ENCODE measurements around the gene DCLK1.

- TF ChIP-seq POLR2A (IDR thresholded peaks at IDR 0.05) (no peak), CTCF (IDR thresholded peaks at IDR 0.05) (no peak)
These were observed 134.8 kb downstream of the DCLK1 start for GRCh38 chr13:35996360-35996759.

Data from right lobe of liver (tissue), 4 donors.